SH-SY5Y (cell line): ENCODE data around the gene STARD10.

Experiments used
- GATA2 ChIP-seq: IDR thresholded peaks from 2 replicates; pipeline ENCODE4 v1.6.1; 2011; ENCODE audit warnings: mild to moderate bottlenecking, low read depth, low read length
- GATA3 ChIP-seq: IDR thresholded peaks from 2 replicates; pipeline ENCODE4 v1.6.1; 2011; ENCODE audit warnings: low read depth, mild to moderate bottlenecking, low read length, moderate library complexity

STARD10 gene

DNA sequence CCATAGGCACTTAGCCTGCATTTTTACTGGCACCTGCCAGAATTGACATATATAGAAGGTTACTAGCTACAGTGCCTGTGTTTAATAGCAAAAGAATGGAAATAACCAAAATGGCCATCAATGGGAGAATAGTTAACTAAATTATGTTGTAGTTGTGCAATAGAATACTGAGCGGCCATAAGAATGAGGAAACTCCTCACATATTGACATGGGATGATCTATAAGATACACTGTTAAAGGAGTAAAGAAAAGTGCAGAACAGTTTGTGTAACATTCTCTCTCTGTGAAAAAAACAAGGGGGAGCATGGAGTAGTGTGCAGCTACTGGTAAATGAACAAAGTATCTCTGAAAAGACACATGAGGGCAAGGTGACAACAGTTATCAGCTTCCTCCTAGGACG, 63.1 kb downstream of the STARD10 start:
- TF ChIP-seq GATA2 = no peak
- TF ChIP-seq GATA3 = no peak

DNA sequence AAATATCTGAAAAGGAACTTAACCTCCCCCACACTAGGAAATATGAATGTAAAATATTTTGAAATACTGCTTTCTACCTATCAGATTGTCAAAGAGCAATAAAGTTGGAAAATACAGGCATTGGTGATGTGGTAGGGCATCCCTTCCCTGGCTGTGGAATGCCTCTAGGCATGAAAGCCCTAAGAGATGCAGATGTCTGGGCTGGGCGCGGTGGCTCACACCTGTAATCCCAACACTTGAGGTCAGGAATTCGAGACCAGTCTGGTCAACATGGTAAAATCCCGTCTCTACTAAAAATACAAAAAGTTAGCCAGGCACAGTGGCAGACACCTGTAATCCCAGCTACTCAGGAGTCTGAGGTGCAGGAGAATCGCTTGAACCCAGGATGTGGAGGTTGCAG, 63.6 kb downstream of the STARD10 start:
- TF ChIP-seq GATA2 = no peak
- TF ChIP-seq GATA3 = no peak

GRCh38 chr11:72727521-72727920, 66.3 kb downstream of the STARD10 start:
- TF ChIP-seq GATA3 (no peak), GATA2 (no peak)

DNA sequence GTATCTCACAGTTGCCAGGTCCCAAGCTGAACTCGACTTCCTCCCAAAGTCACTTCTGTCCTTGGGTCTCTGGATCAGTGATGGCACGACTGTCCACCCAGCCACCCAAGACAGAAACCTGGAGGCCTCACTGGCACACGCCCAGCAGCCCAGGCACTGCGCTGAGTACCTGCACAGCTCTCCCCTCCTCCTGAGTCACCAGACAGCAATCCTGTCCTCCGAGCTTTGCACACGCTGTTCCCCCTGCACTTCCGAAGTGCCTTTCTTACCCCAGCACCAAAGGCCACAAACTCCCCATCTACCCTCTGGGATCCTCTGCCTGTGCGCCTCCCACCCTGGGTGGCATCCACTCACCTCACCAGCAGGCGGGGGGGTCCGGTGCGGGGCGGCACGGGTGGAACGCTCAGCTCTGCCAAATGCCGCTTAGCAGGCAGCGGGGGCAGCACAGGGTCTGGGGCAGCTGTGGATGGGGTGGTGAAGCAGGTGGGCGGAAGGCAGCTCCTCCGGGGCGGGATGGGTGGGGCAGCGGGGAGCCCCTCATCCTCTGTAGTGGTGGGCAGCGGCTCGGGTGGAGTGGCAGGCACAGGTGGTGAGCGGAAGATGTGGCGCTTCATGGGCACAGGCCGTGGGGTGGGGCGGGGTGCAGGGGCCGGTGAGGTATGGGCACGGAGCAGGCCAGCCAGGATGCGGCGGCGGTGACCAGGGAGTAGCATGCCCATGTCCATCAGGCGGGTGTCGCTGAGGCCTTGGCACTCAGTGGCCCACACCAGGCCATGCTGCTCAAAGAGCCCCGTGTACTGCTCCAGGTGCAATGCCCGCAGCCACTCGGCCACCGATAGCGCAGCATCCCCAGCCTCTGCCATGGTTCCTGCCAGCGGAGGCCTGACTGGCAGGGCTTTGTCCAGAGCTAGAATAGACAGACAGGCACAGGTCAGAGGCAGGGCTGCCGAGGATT, 67.3 kb downstream of the STARD10 start:
- TF ChIP-seq GATA3 = no peak
- TF ChIP-seq GATA2 = no peak

DNA sequence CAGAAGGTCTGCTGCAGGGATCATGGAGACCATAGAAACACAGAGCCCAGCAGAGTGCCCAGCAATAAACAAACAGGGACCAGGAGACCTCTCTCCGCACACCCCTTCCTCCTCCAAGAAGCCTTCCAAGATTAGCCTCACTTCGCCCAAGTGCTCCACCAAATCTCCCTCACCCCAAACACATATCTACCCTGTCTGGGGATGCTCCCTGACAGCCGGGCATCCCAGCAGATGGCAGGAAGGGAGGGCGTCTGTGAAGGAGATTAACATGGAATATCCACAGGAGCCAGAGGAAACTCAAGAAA, 68.2 kb downstream of the STARD10 start:
- TF ChIP-seq GATA3 (no peak), GATA2 (no peak)

DNA sequence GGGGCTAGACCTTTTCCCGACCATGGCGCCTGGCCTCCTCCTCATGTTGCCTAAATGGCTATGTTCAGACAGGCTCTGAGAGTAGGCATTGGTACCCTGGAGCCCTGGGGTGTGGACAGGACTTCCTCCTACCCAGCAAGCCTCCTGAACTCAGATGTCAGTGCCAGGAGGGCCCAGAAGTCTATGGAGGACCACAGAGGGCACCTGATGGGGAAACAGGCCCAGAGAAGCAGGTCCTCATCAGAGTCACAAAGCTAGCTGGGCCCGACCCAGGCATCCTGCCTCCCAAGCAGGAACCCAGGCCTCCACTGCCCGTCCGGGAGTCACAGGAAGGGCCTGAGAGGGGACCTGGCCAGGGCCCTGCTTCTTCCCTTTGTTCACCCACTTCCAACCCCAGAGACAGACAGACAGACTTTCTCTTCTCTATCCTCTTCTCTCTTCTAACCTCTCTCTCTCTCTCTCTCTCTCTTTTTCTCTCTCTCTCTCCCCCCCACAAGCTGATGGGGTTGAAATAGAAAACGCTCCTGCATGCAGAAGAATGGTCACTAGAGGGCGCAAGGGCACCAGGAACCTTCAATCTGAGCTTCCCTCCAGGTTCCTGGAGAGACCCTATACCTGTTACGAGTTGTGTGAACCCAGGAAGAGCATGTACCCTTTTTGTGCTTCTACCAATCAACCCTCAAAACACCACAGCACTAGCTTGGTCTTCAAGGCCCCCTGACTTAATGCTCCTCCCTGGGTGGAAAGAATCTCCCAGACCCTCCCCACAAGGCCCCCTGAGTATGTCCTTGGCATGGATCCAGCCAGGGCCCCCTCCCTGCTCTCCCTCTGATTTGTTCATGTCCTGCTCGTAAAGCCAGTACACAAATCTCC, 68.8 kb downstream of the STARD10 start:
- no peak for TF ChIP-seq GATA2
- no peak for TF ChIP-seq GATA3

- no peak for TF ChIP-seq GATA3
- TF ChIP-seq GATA2 = no peak
These were observed 69.8 kb downstream of the STARD10 start for GRCh38 chr11:72724021-72724551.

DNA sequence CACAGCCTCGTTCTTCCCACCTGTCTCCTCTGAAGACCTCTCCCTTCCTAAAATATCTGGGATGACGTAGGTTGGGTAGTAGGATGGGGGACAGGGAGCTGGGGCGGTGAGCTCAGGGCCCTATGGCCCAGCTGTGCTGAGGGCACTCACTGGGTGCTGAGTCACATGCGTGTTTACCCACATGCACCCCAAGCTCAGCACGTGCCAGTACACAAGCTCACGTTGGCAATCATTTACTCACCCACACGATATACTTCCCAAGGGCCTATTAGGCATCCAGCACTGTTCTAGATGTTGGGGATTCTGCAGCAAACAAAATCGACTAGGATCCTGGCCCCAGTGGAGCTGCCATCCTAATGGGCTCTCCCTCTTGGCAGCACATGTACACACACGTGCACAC, 70.3 kb downstream of the STARD10 start:
- no peak for TF ChIP-seq GATA2
- TF ChIP-seq GATA3 = no peak

DNA sequence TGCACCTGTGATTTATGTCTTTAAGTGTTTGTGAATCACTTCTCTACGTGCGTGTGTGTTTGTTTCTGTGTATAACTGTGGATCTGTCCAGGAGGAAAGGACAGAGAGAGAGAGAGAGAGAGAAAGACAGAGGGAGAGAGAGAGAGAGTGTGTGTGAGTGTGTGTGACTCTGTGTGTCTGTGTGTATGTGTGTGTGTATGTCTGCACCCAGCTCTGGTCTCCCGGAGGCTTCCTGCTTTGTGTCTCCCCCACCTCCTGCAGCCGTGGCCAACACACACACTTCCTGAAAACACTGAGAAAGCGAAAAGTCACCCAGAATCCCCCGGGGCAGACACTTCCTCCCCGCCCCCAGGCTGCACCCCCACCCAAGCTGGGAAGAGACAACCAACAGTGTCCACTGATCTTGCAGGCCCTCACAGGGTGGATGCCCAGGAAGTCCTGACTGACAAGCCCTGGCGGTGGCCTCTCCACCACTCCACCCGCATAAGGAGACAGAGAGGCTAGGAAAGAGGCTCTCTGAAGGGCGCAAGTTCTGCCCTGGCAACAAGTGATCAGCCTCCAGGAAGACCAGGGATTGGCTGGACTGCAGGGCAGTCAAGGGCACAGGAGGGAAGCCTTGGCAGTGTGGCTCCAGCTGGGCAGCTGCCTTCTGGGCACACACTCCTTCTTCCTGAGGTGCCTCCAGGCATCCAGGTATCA, 71.6 kb downstream of the STARD10 start:
- no peak for TF ChIP-seq GATA3
- TF ChIP-seq GATA2 = no peak

GRCh38 chr11:72721689-72722049, 72.2 kb downstream of the STARD10 start:
- TF ChIP-seq GATA2 = no peak
- no peak for TF ChIP-seq GATA3

DNA sequence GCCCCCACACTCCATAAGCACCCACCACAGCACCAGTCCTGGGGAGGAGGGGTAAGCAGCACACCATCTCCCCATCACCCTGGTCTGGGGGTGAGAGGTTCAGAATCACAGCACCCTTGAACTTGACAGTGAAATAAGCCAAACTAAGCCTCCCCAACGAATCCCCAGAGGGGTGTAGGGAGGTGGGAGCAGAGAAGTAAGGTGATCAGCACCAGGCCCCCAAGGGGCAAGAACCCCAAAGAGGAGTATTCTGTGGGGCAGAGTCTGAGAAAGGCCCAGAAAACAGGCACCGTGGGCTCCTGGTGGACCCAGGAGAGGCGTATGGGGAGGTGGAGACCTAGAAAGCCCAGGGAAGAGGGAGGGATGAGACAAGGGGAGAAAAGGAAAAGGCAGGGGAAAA, 72.6 kb downstream of the STARD10 start:
- no peak for TF ChIP-seq GATA2
- TF ChIP-seq GATA3 = no peak

- no peak for TF ChIP-seq GATA3
These were observed 73.1 kb downstream of the STARD10 start for GRCh38 chr11:72720784-72721183.

DNA sequence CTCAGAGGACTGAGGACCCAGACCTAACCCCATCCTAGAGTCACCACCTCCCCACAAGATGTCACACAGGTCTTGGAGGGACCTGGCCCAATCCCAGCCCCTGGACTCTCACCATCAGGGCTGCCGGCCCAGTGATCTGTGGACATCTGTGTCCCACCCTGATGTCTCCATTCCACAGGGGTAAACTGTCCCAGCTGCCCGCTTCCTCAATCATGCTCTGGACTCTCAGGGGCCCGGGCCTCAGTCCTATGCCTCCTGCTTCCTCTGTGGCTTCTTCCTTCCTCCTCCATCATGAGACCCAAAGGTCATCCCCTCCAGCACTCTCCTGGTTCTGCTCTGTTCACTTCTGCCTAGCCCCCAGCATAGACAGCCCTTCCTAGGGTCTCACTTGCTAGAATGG, 73.8 kb downstream of the STARD10 start:
- TF ChIP-seq GATA3 (no peak), GATA2 (no peak)

GRCh38 chr11:72719551-72719950, 74.3 kb downstream of the STARD10 start:
- no peak for TF ChIP-seq GATA3
- no peak for TF ChIP-seq GATA2
